Measurements from ENCODE around the gene DOCK8. TPM values are rescaled to one million over a fixed set of nuclear protein-coding genes. Genes with fewer than 3 reads are reported as not detected.
A peak's percentile ranks its signal among the peaks of the same experiment; 100 is the strongest.
"Not testable (repeated sequence)": the region's sequence is repeated elsewhere in the genome, so short reads cannot be mapped to it uniquely, and the experiment has no call there.

The DOCK8 gene
- total RNA-seq, 1 experiment from 2014 or later = 0.37 TPM

- H3K36me3 ChIP-seq (ENCODE audit: control insufficient read depth in 1 of 2, insufficient read depth in 2 of 2, low read length in 2 of 2); H3K4me1 ChIP-seq (ENCODE audit: control insufficient read depth in 1 of 2, insufficient read depth in 2 of 2, low read length in 2 of 2); POLR2A ChIA-PET; intact Hi-C loops (cut with micrococcal nuclease); H3K27me3 ChIP-seq (ENCODE audit: insufficient read depth, low read length); H3K9me3 ChIP-seq (ENCODE audit: control insufficient read depth in 1 of 2, insufficient read depth in 1 of 2, low read depth in 1 of 2, low read length in 2 of 2); RAD21 ChIA-PET (ENCODE audit: low non-redundant PET in 1 of 2, low total read pairs in 2 of 2, uncharacterized antibody in 2 of 2, unreplicated experiment in 2 of 2); H4K20me1 ChIP-seq (ENCODE audit: insufficient read depth); H3K4me2 ChIP-seq (ENCODE audit: low read length); CTCF ChIA-PET; H2AFZ ChIP-seq (ENCODE audit: low read depth, low read length, poor library complexity, severe bottlenecking); H3K9me2 ChIP-seq (ENCODE audit: insufficient read depth); H3K4me3 ChIP-seq (replicated peaks in 1 of 2; ENCODE audit: low read depth in 1 of 2, low read length in 2 of 2); BruUV-seq (replicated peaks); H3K79me2 ChIP-seq (ENCODE audit: insufficient read depth, low read length); H3K9ac ChIP-seq (ENCODE audit: low read length); H3K27ac ChIP-seq (ENCODE audit: low read depth, low read length); DNase-seq (ENCODE audit: low read depth, low spot score); ATAC-seq: not testable (repeated sequence)
Measured at GRCh38 chr9:213901-214300, 764 bp upstream of the DOCK8 start.

GRCh38 chr9:214351-214647 lies 366 bp upstream of the DOCK8 start:
- Histone ChIP-seq H3K9ac (ENCODE audit: low read length) (no peak overlapping the region), H3K9me2 (ENCODE audit: insufficient read depth) (no peaks in the 10 kb centered on the region), H3K4me3 (replicated peaks in 1 of 2; ENCODE audit: low read depth in 1 of 2, low read length in 2 of 2) (peak overlapping the region in 1 of 2 experiments; percentile 54; a peak in 2 of 4 replicates), H2AFZ (ENCODE audit: low read depth, low read length, poor library complexity, severe bottlenecking) (no peak overlapping the region), H3K4me1 (ENCODE audit: control insufficient read depth in 1 of 2, insufficient read depth in 2 of 2, low read length in 2 of 2) (peaks cover 0 to 7% of the 10 kb centered on the region in 2 experiments; a peak in 1 of 4 replicates), H4K20me1 (ENCODE audit: insufficient read depth) (no peaks in the 10 kb centered on the region), H3K36me3 (ENCODE audit: control insufficient read depth in 1 of 2, insufficient read depth in 2 of 2, low read length in 2 of 2) (no peaks in the 10 kb centered on the region), H3K4me2 (ENCODE audit: low read length) (peak overlapping the region; percentile 72), H3K27ac (ENCODE audit: low read depth, low read length) (peak overlapping the region; percentile 4; the same call in 1 of the 2 replicates), H3K27me3 (ENCODE audit: insufficient read depth, low read length) (no peaks in the 10 kb centered on the region), H3K9me3 (ENCODE audit: control insufficient read depth in 1 of 2, insufficient read depth in 1 of 2, low read depth in 1 of 2, low read length in 2 of 2) (no peaks in the 10 kb centered on the region), H3K79me2 (ENCODE audit: insufficient read depth, low read length) (no peaks in the 10 kb centered on the region)
- ATAC-seq = no peak
- POLR2A ChIA-PET = no interaction called here
- TF ChIP-seq POLR2AphosphoS5 (IDR thresholded peaks at IDR 0.05; ENCODE audit: low read depth, low read length) (no peak), YY1 (IDR thresholded peaks at IDR 0.05; ENCODE audit: extremely low read depth, insufficient replicate concordance, low read depth, low read length) (no peak), EGR1 (IDR thresholded peaks at IDR 0.05; ENCODE audit: low read depth) (no peak), ZNF274 (IDR thresholded peaks at IDR 0.05; ENCODE audit: low read depth, low read length) (no peak), CBX3 (IDR thresholded peaks at IDR 0.05; ENCODE audit: low read depth) (no peak), SRF (IDR thresholded peaks at IDR 0.05; ENCODE audit: low read depth) (no peak), ELF1 (IDR thresholded peaks at IDR 0.05; ENCODE audit: borderline replicate concordance, low read depth) (no peak), EZH2phosphoT487 (IDR thresholded peaks at IDR 0.05; ENCODE audit: borderline replicate concordance) (no peak), TCF7L2 (IDR thresholded peaks at IDR 0.05; ENCODE audit: borderline replicate concordance, extremely low read depth, insufficient read depth, insufficient read length) (no peak)
- TF ChIP-seq, protein P1, sequence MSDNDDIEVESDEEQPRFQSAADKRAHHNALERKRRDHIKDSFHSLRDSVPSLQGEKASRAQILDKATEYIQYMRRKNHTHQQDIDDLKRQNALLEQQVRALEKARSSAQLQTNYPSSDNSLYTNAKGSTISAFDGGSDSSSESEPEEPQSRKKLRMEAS (IDR thresholded peaks at IDR 0.05) = no peak
- TF ChIP-seq, protein P2, sequence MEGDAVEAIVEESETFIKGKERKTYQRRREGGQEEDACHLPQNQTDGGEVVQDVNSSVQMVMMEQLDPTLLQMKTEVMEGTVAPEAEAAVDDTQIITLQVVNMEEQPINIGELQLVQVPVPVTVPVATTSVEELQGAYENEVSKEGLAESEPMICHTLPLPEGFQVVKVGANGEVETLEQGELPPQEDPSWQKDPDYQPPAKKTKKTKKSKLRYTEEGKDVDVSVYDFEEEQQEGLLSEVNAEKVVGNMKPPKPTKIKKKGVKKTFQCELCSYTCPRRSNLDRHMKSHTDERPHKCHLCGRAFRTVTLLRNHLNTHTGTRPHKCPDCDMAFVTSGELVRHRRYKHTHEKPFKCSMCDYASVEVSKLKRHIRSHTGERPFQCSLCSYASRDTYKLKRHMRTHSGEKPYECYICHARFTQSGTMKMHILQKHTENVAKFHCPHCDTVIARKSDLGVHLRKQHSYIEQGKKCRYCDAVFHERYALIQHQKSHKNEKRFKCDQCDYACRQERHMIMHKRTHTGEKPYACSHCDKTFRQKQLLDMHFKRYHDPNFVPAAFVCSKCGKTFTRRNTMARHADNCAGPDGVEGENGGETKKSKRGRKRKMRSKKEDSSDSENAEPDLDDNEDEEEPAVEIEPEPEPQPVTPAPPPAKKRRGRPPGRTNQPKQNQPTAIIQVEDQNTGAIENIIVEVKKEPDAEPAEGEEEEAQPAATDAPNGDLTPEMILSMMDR (IDR thresholded peaks at IDR 0.05 in 2 of 3, conservative IDR thresholded peaks at IDR 0.05 in 1 of 3; ENCODE audit: borderline replicate concordance in 1 of 3, insufficient read depth in 1 of 3, low read depth in 2 of 3, low read length in 2 of 3) = no peak
- TF ChIP-seq, protein P3, sequence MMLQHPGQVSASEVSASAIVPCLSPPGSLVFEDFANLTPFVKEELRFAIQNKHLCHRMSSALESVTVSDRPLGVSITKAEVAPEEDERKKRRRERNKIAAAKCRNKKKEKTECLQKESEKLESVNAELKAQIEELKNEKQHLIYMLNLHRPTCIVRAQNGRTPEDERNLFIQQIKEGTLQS (IDR thresholded peaks at IDR 0.05) = no peak
- intact Hi-C loops (cut with micrococcal nuclease) = no loop called here
- CTCF ChIA-PET = no interaction called here
- RAD21 ChIA-PET (ENCODE audit: low non-redundant PET in 1 of 2, low total read pairs in 2 of 2, uncharacterized antibody in 2 of 2, unreplicated experiment in 2 of 2) = no interaction called here
- DNase-seq (ENCODE audit: low read depth, low spot score) = no peak
- no TSS peak for BruUV-seq (replicated peaks)

All from HCT116 (cell line).